ENCODE measurements around the gene PHF21B. TPM values are rescaled to one million over a fixed set of nuclear protein-coding genes. Genes with fewer than 3 reads are reported as not detected.

Gene PHF21B
- total and polyA plus RNA-seq, 2 donors (not counting 3 experiments of a cell fraction or from before 2014, with no cell fraction given) = not detected

- H3K9me1 ChIP-seq (replicated peaks; ENCODE audit: control insufficient read depth, extremely low read depth, insufficient read depth, low read length) = no peaks in the 10 kb centered on the region
- H3K4me2 ChIP-seq (ENCODE audit: insufficient read depth, low read length) = no peak overlapping the region
- DNase-seq (ENCODE audit: low read depth, low spot score) = no peak
- no peaks in the 10 kb centered on the region for H3K36me3 ChIP-seq (ENCODE audit: control insufficient read depth in 2 of 2, extremely low read depth in 1 of 2, insufficient read depth in 2 of 2, low read length in 2 of 2)
- TF ChIP-seq JUN (IDR thresholded peaks at IDR 0.05; ENCODE audit: borderline replicate concordance, insufficient read depth, insufficient read length, low read depth) (no peak), MYC (IDR thresholded peaks at IDR 0.05; ENCODE audit: low read depth, low read length) (no peak), FOS (IDR thresholded peaks at IDR 0.05; ENCODE audit: borderline replicate concordance, insufficient read depth, low read length) (no peak), POLR2A (IDR thresholded peaks at IDR 0.05; ENCODE audit: low read depth, low read length) (no peak)
- no peak overlapping the region for H3K27ac ChIP-seq (ENCODE audit: insufficient read depth, low read depth, low read length)
- H4K20me1 ChIP-seq (replicated peaks; ENCODE audit: control insufficient read depth, extremely low read depth, insufficient read depth, low read length) = no peaks in the 10 kb centered on the region
- no peak overlapping the region for H3K4me3 ChIP-seq (replicated peaks in 1 of 3; ENCODE audit: insufficient read depth in 1 of 3, low read depth in 1 of 3, low read length in 3 of 3)
- ChIA-PET POLR2A (no interaction called here), CTCF (no interaction called here)
- intact Hi-C loops (cut with micrococcal nuclease) (no loop called here), dilution Hi-C loops (cut with MboI; ENCODE audit: extremely low pct_ligation_motif_present, low sequenced_read_pairs) (no loop called here)
- BruUV-seq (replicated peaks) = no TSS peak
- no peak for FAIRE-seq
- no peaks in the 10 kb centered on the region for H3K79me2 ChIP-seq (ENCODE audit: control insufficient read depth, insufficient read depth, low read length)
- no peaks in the 10 kb centered on the region for H3K9me3 ChIP-seq (replicated peaks; ENCODE audit: control insufficient read depth, insufficient read depth, low read length)
- H3K4me1 ChIP-seq (ENCODE audit: control insufficient read depth, extremely low read depth, insufficient read depth, low read length) = no peaks in the 10 kb centered on the region
- no peak overlapping the region for H2AFZ ChIP-seq (ENCODE audit: low read depth, low read length)
- no peak overlapping the region for H3K9ac ChIP-seq (replicated peaks; ENCODE audit: extremely low read depth, insufficient read depth, low read length)
- no peaks in the 10 kb centered on the region for H3K27me3 ChIP-seq (ENCODE audit: control insufficient read depth in 2 of 2, insufficient read depth in 2 of 2, low read length in 2 of 2)
These were observed 21.1 kb downstream of the PHF21B start for GRCh38 chr22:44988671-44989070.

- dilution Hi-C loops (cut with MboI; ENCODE audit: extremely low pct_ligation_motif_present, low sequenced_read_pairs) = no loop called here
- no peaks in the 10 kb centered on the region for H4K20me1 ChIP-seq (replicated peaks; ENCODE audit: control insufficient read depth, extremely low read depth, insufficient read depth, low read length)
- TF ChIP-seq FOS (IDR thresholded peaks at IDR 0.05; ENCODE audit: borderline replicate concordance, insufficient read depth, low read length) = no peak
- no peak for TF ChIP-seq MYC (IDR thresholded peaks at IDR 0.05; ENCODE audit: low read depth, low read length)
- no peak for TF ChIP-seq GATA2 (IDR thresholded peaks at IDR 0.05; ENCODE audit: insufficient read depth, insufficient read length, low read depth, low read length)
- TF ChIP-seq, protein P1, sequence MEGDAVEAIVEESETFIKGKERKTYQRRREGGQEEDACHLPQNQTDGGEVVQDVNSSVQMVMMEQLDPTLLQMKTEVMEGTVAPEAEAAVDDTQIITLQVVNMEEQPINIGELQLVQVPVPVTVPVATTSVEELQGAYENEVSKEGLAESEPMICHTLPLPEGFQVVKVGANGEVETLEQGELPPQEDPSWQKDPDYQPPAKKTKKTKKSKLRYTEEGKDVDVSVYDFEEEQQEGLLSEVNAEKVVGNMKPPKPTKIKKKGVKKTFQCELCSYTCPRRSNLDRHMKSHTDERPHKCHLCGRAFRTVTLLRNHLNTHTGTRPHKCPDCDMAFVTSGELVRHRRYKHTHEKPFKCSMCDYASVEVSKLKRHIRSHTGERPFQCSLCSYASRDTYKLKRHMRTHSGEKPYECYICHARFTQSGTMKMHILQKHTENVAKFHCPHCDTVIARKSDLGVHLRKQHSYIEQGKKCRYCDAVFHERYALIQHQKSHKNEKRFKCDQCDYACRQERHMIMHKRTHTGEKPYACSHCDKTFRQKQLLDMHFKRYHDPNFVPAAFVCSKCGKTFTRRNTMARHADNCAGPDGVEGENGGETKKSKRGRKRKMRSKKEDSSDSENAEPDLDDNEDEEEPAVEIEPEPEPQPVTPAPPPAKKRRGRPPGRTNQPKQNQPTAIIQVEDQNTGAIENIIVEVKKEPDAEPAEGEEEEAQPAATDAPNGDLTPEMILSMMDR (IDR thresholded peaks at IDR 0.05; ENCODE audit: extremely low read depth in 1 of 2, insufficient read depth in 1 of 2, low read depth in 1 of 2, low read length in 2 of 2) = no peak
- no peak for TF ChIP-seq POLR2AphosphoS5 (IDR thresholded peaks at IDR 0.05; ENCODE audit: insufficient read depth, low read depth, low read length)
- TF ChIP-seq EZH2 (IDR thresholded peaks at IDR 0.05; ENCODE audit: borderline replicate concordance, low read depth, low read length, severe bottlenecking) = no peak
- TF ChIP-seq JUN (IDR thresholded peaks at IDR 0.05; ENCODE audit: borderline replicate concordance, insufficient read depth, insufficient read length, low read depth) = no peak
- no peak for TF ChIP-seq MAX (IDR thresholded peaks at IDR 0.05; ENCODE audit: insufficient read depth, insufficient read length)
- no peak for TF ChIP-seq POLR2A (IDR thresholded peaks at IDR 0.05; ENCODE audit: low read depth, low read length)
- H3K36me3 ChIP-seq (ENCODE audit: control insufficient read depth in 2 of 2, extremely low read depth in 1 of 2, insufficient read depth in 2 of 2, low read length in 2 of 2) = no peaks in the 10 kb centered on the region
- H3K4me2 ChIP-seq (ENCODE audit: insufficient read depth, low read length) = no peak overlapping the region
- intact Hi-C loops (cut with micrococcal nuclease) = no loop called here
- no peaks in the 10 kb centered on the region for H3K9me1 ChIP-seq (replicated peaks; ENCODE audit: control insufficient read depth, extremely low read depth, insufficient read depth, low read length)
- H2AFZ ChIP-seq (ENCODE audit: low read depth, low read length) = no peak overlapping the region
- DNase-seq (ENCODE audit: low read depth, low spot score) (no peak), FAIRE-seq (no peak)
- no peaks in the 10 kb centered on the region for H3K79me2 ChIP-seq (ENCODE audit: control insufficient read depth, insufficient read depth, low read length)
- no peaks in the 10 kb centered on the region for H3K9me3 ChIP-seq (replicated peaks; ENCODE audit: control insufficient read depth, insufficient read depth, low read length)
- BruUV-seq (replicated peaks) = no TSS peak
- POLR2A ChIA-PET = no interaction called here
- no peak overlapping the region for H3K9ac ChIP-seq (replicated peaks; ENCODE audit: extremely low read depth, insufficient read depth, low read length)
- CTCF ChIA-PET = no interaction called here
- H3K4me3 ChIP-seq (replicated peaks in 1 of 3; ENCODE audit: insufficient read depth in 1 of 3, low read depth in 1 of 3, low read length in 3 of 3) = no peak overlapping the region
- H3K27me3 ChIP-seq (ENCODE audit: control insufficient read depth in 2 of 2, insufficient read depth in 2 of 2, low read length in 2 of 2) = no peaks in the 10 kb centered on the region
- H3K27ac ChIP-seq (ENCODE audit: insufficient read depth, low read depth, low read length) = no peak overlapping the region
- H3K4me1 ChIP-seq (ENCODE audit: control insufficient read depth, extremely low read depth, insufficient read depth, low read length) = no peaks in the 10 kb centered on the region
These were observed 22.9 kb downstream of the PHF21B start for GRCh38 chr22:44986926-44987325.
